ENCODE measurements around the gene ITPR2.
"Not testable (repeated sequence)": the region's sequence is repeated elsewhere in the genome, so short reads cannot be mapped to it uniquely, and the experiment has no call there.

The ITPR2 gene

GRCh38 chr12:26319511-26319910, 513.5 kb downstream of the ITPR2 start:
- DNase-seq: no peak

- DNase-seq: no peak
Measured at GRCh38 chr12:26318661-26319068, 514.3 kb downstream of the ITPR2 start.

- no peak for DNase-seq
Measured at GRCh38 chr12:26317942-26318575, 514.9 kb downstream of the ITPR2 start.

GRCh38 chr12:26314103-26314502, 518.9 kb downstream of the ITPR2 start:
- DNase-seq: not testable (repeated sequence)

GRCh38 chr12:26310489-26310888, 522.5 kb downstream of the ITPR2 start:
- not testable (repeated sequence) for DNase-seq

GRCh38 chr12:26309634-26310033, 523.4 kb downstream of the ITPR2 start:
- DNase-seq: no peak

GRCh38 chr12:26304273-26304672, 528.7 kb downstream of the ITPR2 start:
- no peak for DNase-seq

- DNase-seq: no peak
Measured at GRCh38 chr12:26303418-26303817, 529.6 kb downstream of the ITPR2 start.

- DNase-seq: no peak
Measured at GRCh38 chr12:26302776-26303175, 530.2 kb downstream of the ITPR2 start.

GRCh38 chr12:26299751-26300150, 533.2 kb downstream of the ITPR2 start:
- no peak for DNase-seq

GRCh38 chr12:26298785-26299621, 534.0 kb downstream of the ITPR2 start:
- DNase-seq: no peak

GRCh38 chr12:26297396-26298070, 535.5 kb downstream of the ITPR2 start:
- no peak for DNase-seq

- no peak for DNase-seq
Measured at GRCh38 chr12:26295001-26295400, 538.0 kb downstream of the ITPR2 start.

GRCh38 chr12:26293612-26294011, 539.4 kb downstream of the ITPR2 start:
- no peak for DNase-seq

GRCh38 chr12:26292596-26292995, 540.4 kb downstream of the ITPR2 start:
- DNase-seq: no peak

- no peak for DNase-seq
Measured at GRCh38 chr12:26290565-26290964, 542.4 kb downstream of the ITPR2 start.

- DNase-seq: no peak
Measured at GRCh38 chr12:26287671-26288381, 545.2 kb downstream of the ITPR2 start.

All from NK-92 treated with Interleukin-12 subunit alpha and Interleukin-12 subunit beta, amount 100 ng/mL, for 24 hours (cell line).